GM10847 (cell line): ENCODE measurements around the gene GALNT1.

Experiments used
- POLR2A ChIP-seq: IDR thresholded peaks from 2 replicates; pipeline ENCODE4 v1.6.1; 2011; ENCODE audit not compliant: insufficient read length; ENCODE audit errors: extremely low read depth

The GALNT1 gene

GRCh38 chr18:35624146-35624545, 42.6 kb downstream of the GALNT1 start:
- no peak for TF ChIP-seq POLR2A

GRCh38 chr18:35625232-35625631, 43.7 kb downstream of the GALNT1 start:
- TF ChIP-seq POLR2A, result no peak

- TF ChIP-seq POLR2A, result no peak
These were observed 52.2 kb downstream of the GALNT1 start for GRCh38 chr18:35633761-35634160.

- TF ChIP-seq POLR2A, result no peak
These were observed 52.8 kb downstream of the GALNT1 start for GRCh38 chr18:35634323-35634722.

- TF ChIP-seq POLR2A, result no peak
These were observed 53.6 kb downstream of the GALNT1 start for GRCh38 chr18:35635170-35635569.

GRCh38 chr18:35637227-35637626, 55.7 kb downstream of the GALNT1 start:
- TF ChIP-seq POLR2A, result no peak

- TF ChIP-seq POLR2A, result no peak
These were observed 57.8 kb downstream of the GALNT1 start for GRCh38 chr18:35639296-35639695.

- no peak for TF ChIP-seq POLR2A
These were observed 59.9 kb downstream of the GALNT1 start for GRCh38 chr18:35641467-35641866.

- TF ChIP-seq POLR2A, result no peak
These were observed 60.4 kb downstream of the GALNT1 start for GRCh38 chr18:35641916-35642315.

GRCh38 chr18:35642802-35643201, 61.3 kb downstream of the GALNT1 start:
- no peak for TF ChIP-seq POLR2A

- TF ChIP-seq POLR2A, result no peak
These were observed 64.9 kb downstream of the GALNT1 start for GRCh38 chr18:35646449-35646848.

GRCh38 chr18:35653392-35654135, 72.0 kb downstream of the GALNT1 start:
- no peak for TF ChIP-seq POLR2A

GRCh38 chr18:35658112-35658511, 76.6 kb downstream of the GALNT1 start:
- no peak for TF ChIP-seq POLR2A

GRCh38 chr18:35661483-35662146, 80.1 kb downstream of the GALNT1 start:
- no peak for TF ChIP-seq POLR2A

- TF ChIP-seq POLR2A, result no peak
These were observed 80.9 kb downstream of the GALNT1 start for GRCh38 chr18:35662293-35663062.
